Fibroblast of mammary gland (primary cell): Measurements from ENCODE around the gene PHYHIPL.

Source experiments
- DNase-seq: peaks from one replicate; pipeline ENCODE4 v3.0.0-alpha.2; 2010; ENCODE audit warnings: low read depth
- H3K4me3 ChIP-seq: 2 replicates; pipeline ENCODE4 v1.5.1; 2011; ENCODE audit warnings: low read depth, mild to moderate bottlenecking, low read length, moderate library complexity; ENCODE audit not compliant: control insufficient read depth
- TF ChIP-seq, protein P1 (sequence below): conservative IDR thresholded peaks from 2 replicates; pipeline ENCODE4 v1.5.1; 2011; ENCODE audit warnings: low read depth, low read length, inconsistent platforms; ENCODE audit not compliant: control insufficient read depth, insufficient read depth

Gene PHYHIPL

DNA sequence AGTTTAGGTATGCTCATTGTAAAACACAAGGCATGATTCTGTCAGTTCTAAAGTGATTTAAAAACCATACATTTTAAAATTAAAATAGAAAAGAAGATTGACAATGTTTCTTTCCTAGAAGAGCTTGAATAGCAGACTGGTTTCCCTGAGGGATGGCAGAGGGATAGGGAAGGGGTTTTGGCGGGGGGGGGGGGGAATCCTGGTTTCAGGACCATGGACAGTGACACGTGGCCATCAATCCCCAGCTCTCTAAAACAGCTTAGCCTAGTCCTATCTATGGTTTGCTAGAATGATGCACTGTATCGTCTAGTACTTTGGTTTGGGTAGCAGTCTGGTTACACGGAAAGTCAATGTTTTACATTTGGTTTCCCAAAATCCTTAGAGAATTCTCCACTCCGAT lies 88.7 kb downstream of the PHYHIPL start:
- H3K4me3 ChIP-seq = no peak overlapping the region
- DNase-seq = no peak
- TF ChIP-seq, protein P1, sequence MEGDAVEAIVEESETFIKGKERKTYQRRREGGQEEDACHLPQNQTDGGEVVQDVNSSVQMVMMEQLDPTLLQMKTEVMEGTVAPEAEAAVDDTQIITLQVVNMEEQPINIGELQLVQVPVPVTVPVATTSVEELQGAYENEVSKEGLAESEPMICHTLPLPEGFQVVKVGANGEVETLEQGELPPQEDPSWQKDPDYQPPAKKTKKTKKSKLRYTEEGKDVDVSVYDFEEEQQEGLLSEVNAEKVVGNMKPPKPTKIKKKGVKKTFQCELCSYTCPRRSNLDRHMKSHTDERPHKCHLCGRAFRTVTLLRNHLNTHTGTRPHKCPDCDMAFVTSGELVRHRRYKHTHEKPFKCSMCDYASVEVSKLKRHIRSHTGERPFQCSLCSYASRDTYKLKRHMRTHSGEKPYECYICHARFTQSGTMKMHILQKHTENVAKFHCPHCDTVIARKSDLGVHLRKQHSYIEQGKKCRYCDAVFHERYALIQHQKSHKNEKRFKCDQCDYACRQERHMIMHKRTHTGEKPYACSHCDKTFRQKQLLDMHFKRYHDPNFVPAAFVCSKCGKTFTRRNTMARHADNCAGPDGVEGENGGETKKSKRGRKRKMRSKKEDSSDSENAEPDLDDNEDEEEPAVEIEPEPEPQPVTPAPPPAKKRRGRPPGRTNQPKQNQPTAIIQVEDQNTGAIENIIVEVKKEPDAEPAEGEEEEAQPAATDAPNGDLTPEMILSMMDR = no peak

DNA sequence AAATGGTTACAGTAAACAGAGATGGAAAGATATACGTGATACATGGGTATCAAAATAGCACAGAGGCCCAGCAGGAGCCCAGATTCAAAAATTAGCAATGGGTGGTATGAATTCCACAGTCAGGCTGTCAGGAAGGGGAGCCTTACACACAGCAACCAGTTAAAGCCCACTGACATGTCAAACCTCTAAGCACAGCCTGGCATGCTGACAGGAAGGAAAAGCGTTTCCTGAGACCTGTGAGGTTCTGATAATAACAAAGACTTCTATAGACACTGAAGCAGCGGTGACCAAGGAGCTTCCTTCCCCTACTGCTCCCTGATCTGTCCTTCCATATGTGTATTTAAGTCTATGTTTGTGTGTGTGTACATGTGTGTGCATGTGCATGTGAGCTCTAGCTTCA lies 89.9 kb downstream of the PHYHIPL start:
- TF ChIP-seq, protein P1 = no peak
- no peak overlapping the region for H3K4me3 ChIP-seq
- no peak for DNase-seq

DNA sequence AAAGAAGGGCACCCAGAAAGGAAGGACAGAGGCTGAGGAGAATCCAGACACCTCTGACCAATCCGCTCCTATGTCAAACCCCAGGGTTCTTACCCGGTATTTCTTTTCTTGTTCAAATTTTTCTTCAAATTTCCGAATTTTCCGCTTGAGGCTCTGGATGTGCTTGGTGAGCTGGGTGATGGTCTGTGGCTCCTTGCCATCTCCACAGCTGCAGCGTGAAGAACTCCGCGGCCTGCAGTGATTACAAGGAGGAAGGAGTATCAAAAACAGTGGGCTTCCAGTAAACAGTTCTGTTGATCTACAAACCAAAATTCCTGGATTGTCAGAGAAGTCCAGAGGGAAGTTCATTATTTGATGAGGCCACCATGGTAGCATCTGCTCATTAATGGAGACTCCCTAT lies 92.0 kb downstream of the PHYHIPL start:
- no peak for DNase-seq
- H3K4me3 ChIP-seq = no peak overlapping the region
- TF ChIP-seq, protein P1 = no peak

DNA sequence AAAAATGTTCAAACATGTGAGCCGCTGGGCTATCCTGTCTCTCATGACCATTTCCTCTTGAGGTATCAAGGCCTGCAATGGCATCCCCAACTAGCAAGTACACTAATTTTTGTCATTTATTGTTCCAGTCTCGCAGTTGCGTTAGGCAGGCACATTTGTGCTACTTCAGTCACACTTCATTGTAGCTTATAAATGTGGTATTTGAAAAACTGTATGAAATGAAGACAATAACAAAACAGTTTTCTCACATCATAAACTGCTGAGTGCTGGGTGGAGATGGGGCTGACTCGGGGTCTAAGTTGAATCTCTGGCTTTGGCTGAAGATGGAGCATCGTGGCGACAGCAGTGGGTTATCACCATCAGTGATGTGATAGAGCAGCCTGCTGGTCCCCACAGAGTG lies 93.2 kb downstream of the PHYHIPL start:
- TF ChIP-seq, protein P1 = no peak
- no peak overlapping the region for H3K4me3 ChIP-seq
- no peak for DNase-seq

DNA sequence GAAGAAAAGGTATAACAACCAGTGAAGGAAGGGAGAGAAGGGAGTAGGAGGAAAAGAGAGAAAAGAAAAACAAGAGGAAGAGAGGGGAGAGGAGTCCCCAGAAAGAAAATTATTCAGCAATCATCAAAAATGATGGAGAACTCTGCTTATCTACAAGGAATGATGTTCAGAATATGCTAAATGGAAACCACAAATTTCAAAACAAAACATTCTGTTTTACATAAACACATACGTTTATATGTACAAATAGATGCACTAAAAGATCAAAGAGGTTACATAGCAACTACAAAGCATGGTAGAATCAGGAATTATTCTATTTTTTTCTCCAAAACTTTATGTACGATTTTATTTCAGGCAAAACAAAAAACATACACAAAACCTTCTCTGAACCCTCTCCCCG lies 94.0 kb downstream of the PHYHIPL start:
- no peak for DNase-seq
- H3K4me3 ChIP-seq = no peak overlapping the region
- TF ChIP-seq, protein P1 = no peak

DNA sequence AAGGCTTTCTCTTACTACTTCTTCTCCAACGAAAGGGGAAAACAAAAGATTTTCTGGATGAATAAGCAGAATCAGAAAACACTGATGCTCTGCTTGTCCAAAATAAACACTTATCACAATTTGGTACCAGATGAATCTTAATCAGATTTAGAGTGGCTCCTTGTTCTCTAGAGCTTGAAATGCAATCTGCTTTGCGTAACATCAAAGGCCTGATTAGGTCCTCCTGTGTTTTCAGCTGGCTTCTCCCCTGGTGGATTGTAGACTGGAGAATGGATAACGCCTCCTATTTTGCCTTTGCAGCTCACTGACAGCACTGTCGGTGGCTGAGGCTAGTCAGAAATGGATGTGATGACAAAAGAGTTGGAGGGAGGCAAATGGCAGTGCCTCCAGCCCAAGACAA lies 94.7 kb downstream of the PHYHIPL start:
- TF ChIP-seq, protein P1 = no peak
- H3K4me3 ChIP-seq = no peak overlapping the region
- DNase-seq = no peak

DNA sequence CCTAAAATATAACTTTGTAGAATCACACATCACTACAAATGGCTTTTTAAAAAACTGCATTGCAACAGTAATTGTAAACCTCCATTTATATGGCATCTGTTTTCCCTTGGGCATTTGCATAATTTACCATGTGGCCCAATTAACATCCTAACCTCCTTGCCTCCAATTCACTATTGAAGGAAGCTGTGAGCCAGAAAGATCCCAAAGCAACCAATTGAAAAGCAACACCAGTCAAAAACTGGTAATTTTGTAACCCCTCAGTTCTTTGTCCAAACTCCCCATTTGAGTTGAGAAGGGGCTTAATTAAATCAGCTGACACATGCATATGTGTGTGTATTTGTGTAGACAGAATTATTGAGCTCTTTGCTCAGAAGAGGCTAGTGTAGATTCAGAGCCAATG lies 95.6 kb downstream of the PHYHIPL start:
- H3K4me3 ChIP-seq = no peak overlapping the region
- DNase-seq = no peak
- TF ChIP-seq, protein P1 = no peak
